GM12878 (cell line): Measurements from ENCODE around the gene MPV17. TPM values are rescaled to one million over a fixed set of nuclear protein-coding genes. Genes with fewer than 3 reads are reported as not detected.

Experiments
- ATAC-seq: fragments of 200-7000 bp; cut with Tn5 transposase; 3 replicates; pipeline ENCODE4 v1.9.1; 2020; ENCODE audit warnings: mild to moderate bottlenecking, moderate library complexity
- BruUV-seq: library from RNA; stranded (reverse); fragments of 400-500 nt; replicated peaks from 2 replicates; lab custom pipeline; 2021; lab: Mats Ljungman, UMichigan
- CTCF ChIA-PET: fragments of 300-600 bp; sonication (Branson Sonifier 250); formaldehyde crosslinking; extraction: SDS; loops from one replicate; lab custom pipeline; 2021; ENCODE audit warnings: inconsistent platforms; lab: Yijun Ruan, JAX
- POLR2A ChIA-PET: fragments of 350-600 bp; formaldehyde crosslinking; extraction: SDS; loops from one replicate; lab custom pipeline; 2021; ENCODE audit warnings: inconsistent platforms; lab: Charles Lee
- RAD21 ChIA-PET: fragments of 300-600 bp; sonication (Branson Sonifier 250); formaldehyde crosslinking; loops from one replicate; lab custom pipeline; 2023; ENCODE audit warnings: antibody characterized with exemption; ENCODE audit not compliant: unreplicated experiment; lab: Charles Lee
- SMC1A ChIA-PET: fragments of 300-600 bp; sonication (Branson Sonifier 250); formaldehyde crosslinking; loops from one replicate; lab custom pipeline; 2023; ENCODE audit not compliant: unreplicated experiment, uncharacterized antibody; lab: Charles Lee
- DNase-seq: peaks from one replicate; pipeline ENCODE4 v3.0.0-alpha.2; 2011; ENCODE audit warnings: low read depth, low spot score
- FAIRE-seq: peaks from 3 replicates; lab custom pipeline; 2011; peaks lifted over from hg19 to GRCh38; lab: Jason Lieb, UNC
- H2AFZ ChIP-seq: 2 replicates; pipeline ENCODE4 v1.6.0; 2011; ENCODE audit warnings: low read depth, low read length, control low read depth; ENCODE audit not compliant: control insufficient read depth
- H3K27ac ChIP-seq: 2 replicates; pipeline ENCODE4 v1.5.1; 2011; ENCODE audit warnings: control low read depth; ENCODE audit not compliant: control insufficient read depth, insufficient read depth
- H3K27me3 ChIP-seq, 2 experiments: replicated peaks in 1 of 2; 2 replicates each; pipeline versions ENCODE4 v1.6.0 to v1.6.1; 2011; ENCODE audit warnings: low read length in 1 of 2; ENCODE audit not compliant: control insufficient read depth in 2 of 2, insufficient read depth in 2 of 2
- H3K36me3 ChIP-seq, 2 experiments: 2 replicates each; pipeline ENCODE4 v1.5.1; 2011; ENCODE audit warnings: low read length in 1 of 2; ENCODE audit not compliant: control insufficient read depth in 2 of 2, insufficient read depth in 2 of 2
- H3K4me1 ChIP-seq: 2 replicates; pipeline ENCODE4 v1.6.1; 2011; ENCODE audit warnings: mild to moderate bottlenecking, low read length, moderate library complexity, mixed read lengths; ENCODE audit not compliant: control insufficient read depth, insufficient read depth
- H3K4me2 ChIP-seq: 2 replicates; pipeline ENCODE4 v1.6.0; 2011; ENCODE audit warnings: control low read depth; ENCODE audit not compliant: control insufficient read depth, insufficient read depth
- H3K4me3 ChIP-seq: fragments of 200-600 bp; sonication (generic); 2 replicates; pipeline ENCODE4 v1.5.1; 2016
- H3K79me2 ChIP-seq: 2 replicates; pipeline ENCODE4 v1.6.0; 2011; ENCODE audit warnings: low read length; ENCODE audit not compliant: control insufficient read depth, insufficient read depth
- H3K9ac ChIP-seq: 2 replicates; pipeline ENCODE4 v1.8.0; 2011; ENCODE audit warnings: low read length, control low read depth, mixed read lengths; ENCODE audit not compliant: control insufficient read depth, insufficient read depth
- H3K9me3 ChIP-seq: replicated peaks from 3 replicates; pipeline ENCODE4 v1.5.1; 2011; ENCODE audit warnings: mild to moderate bottlenecking, low read length; ENCODE audit not compliant: control insufficient read depth, insufficient read depth
- H4K20me1 ChIP-seq: 2 replicates; pipeline ENCODE4 v1.6.0; 2011; ENCODE audit not compliant: control insufficient read depth, insufficient read depth
- CEBPB ChIP-seq, 2 experiments: fragments of 150-350 bp in 1 of 2; IDR thresholded peaks; 2 replicates each; pipeline ENCODE4 v1.6.1; 2012 to 2014; ENCODE audit warnings: low read depth in 2 of 2, low read length in 2 of 2, borderline replicate concordance in 1 of 2, inconsistent platforms in 1 of 2
- CUX1 ChIP-seq: IDR thresholded peaks from 2 replicates; pipeline ENCODE4 v1.6.1; 2012; ENCODE audit warnings: improper control_type of control experiment, low read depth, low read length; ENCODE audit not compliant: insufficient replicate concordance
- HDGF ChIP-seq: fragments of 450-650 bp; IDR thresholded peaks from 2 replicates; pipeline ENCODE4 v1.6.1; 2016; ENCODE audit warnings: antibody characterized with exemption
- IRF3 ChIP-seq: fragments of 450-650 bp; IDR thresholded peaks from 2 replicates; pipeline ENCODE4 v1.6.1; 2014; ENCODE audit warnings: mild to moderate bottlenecking
- KLF5 ChIP-seq: fragments of 450-650 bp; IDR thresholded peaks from 2 replicates; pipeline ENCODE4 v1.6.1; 2014; ENCODE audit warnings: mild to moderate bottlenecking; ENCODE audit not compliant: partially characterized antibody
- WGBS: methylation state at CpG from one replicate; pipeline ENCODE4 v1.1.6; 2016; ENCODE audit warnings: low lambda C conversion rate; ENCODE audit not compliant: insufficient replicate concordance, insufficient coverage; ENCODE audit errors: missing lambda C conversion rate; 5-methylcytosine and 5-hydroxymethylcytosine counted together
- in situ Hi-C: fragments of 300-500 bp; cut with MboI; formaldehyde crosslinking; loops from 9 replicates; pipeline ENCODE4 v1.14.3; 2018; ENCODE audit warnings: mixed read lengths
- intact Hi-C: fragments of 100-400 bp; cut with micrococcal nuclease; formaldehyde crosslinking; loops from one replicate; pipeline ENCODE4 v1.14.2; 2022; ENCODE audit not compliant: unreplicated experiment
- polyA plus RNA-seq, 11 experiments: library from polyadenylated mRNA; depleted of rRNA in 4 of 11; unstranded in 6 of 11; stranded (reverse) in 5 of 11; fragments of >200 nt; fragmentation: Nextera tagmentation in 4 of 11; fragmentation: Illumina TruSeq in 1 of 11; extraction: Ambion mirVana in 4 of 11; extraction: Trizol in 1 of 11; gene quantifications; 1 replicate in 1 of 11; 2 replicates in 10 of 11; pipeline versions ENCODE4 v1.2.1 to v1.2.3, GENCODE V29; 2011 to 2016; ENCODE audit warnings: inconsistent platforms in 2 of 11, missing spikeins in 2 of 11, low read depth in 1 of 11
- total RNA-seq, 4 experiments: library from RNA; depleted of rRNA in 3 of 4; stranded (reverse); fragments of >200 nt in 3 of 4; fragmentation: Illumina TruSeq in 1 of 4; extraction: Trizol in 1 of 4; gene quantifications; 2 replicates each; pipeline versions ENCODE4 v1.2.1 to v1.2.3, GENCODE V29; 2013 to 2021

MPV17 gene
- total and polyA plus RNA-seq, 10 of the 15 experiments (the other 5 are each of a cell fraction or from before 2014, with no cell fraction given): 63.4 to 143 (median 89.0) TPM

- FAIRE-seq (no peak), ATAC-seq (no peak), DNase-seq (no peak)
- CTCF ChIA-PET: interaction anchor here (0.7 to 1.4 kb wide), 2 partner anchors 45 to 69 kb away, joined by 3 to 6 read pairs; no protein-coding TSS in a partner anchor
- TF ChIP-seq HDGF: no peak
- TF ChIP-seq KLF5: no peak
- no peak for TF ChIP-seq CEBPB (IDR thresholded peaks at IDR 0.05; ENCODE audit: borderline replicate concordance in 1 of 2, low read depth in 2 of 2, low read length in 2 of 2)
- TF ChIP-seq CUX1: no peak
- no peak for TF ChIP-seq IRF3
- RAD21 ChIA-PET: no interaction called here
- H3K9ac ChIP-seq: no peak overlapping the region
- H4K20me1 ChIP-seq: no peaks in the 10 kb centered on the region
- no peak overlapping the region for H2AFZ ChIP-seq
- no peaks in the 10 kb centered on the region for H3K4me1 ChIP-seq
- WGBS: 100% methylated on average over 2 of the region's 2 CpGs
- intact Hi-C loops: no loop called here
- in situ Hi-C loops: no loop called here
- no TSS peak for BruUV-seq
- no peaks in the 10 kb centered on the region for H3K27me3 ChIP-seq
- no peak overlapping the region for H3K4me2 ChIP-seq
- no peak overlapping the region for H3K4me3 ChIP-seq
- peaks cover 46% of the 10 kb centered on the region for H3K79me2 ChIP-seq
- SMC1A ChIA-PET: interaction anchor here (1.9 kb wide), 1 partner anchor 10 kb away, joined by 4 read pairs; no protein-coding TSS in a partner anchor
- no peak overlapping the region for H3K27ac ChIP-seq
- POLR2A ChIA-PET: interaction anchor here (0.6 kb wide), 1 partner anchor 25 kb away, joined by 3 read pairs; no protein-coding TSS in a partner anchor
- peaks cover 4 to 10% of the 10 kb centered on the region in 2 experiments; a peak in 3 of 4 replicates for H3K36me3 ChIP-seq
- no peaks in the 10 kb centered on the region for H3K9me3 ChIP-seq
Measured at GRCh38 chr2:27347641-27348040, 24.7 kb upstream of the MPV17 start.
